Common myeloid progenitor, CD34-positive (primary cell): ENCODE measurements around the gene TAS1R2.
"Not testable (repeated sequence)": the region's sequence is repeated elsewhere in the genome, so short reads cannot be mapped to it uniquely, and the experiment has no call there.

Source experiments
- CTCF ChIA-PET: fragments of 350-600 bp; sonication (Branson Sonifier 250); formaldehyde crosslinking; loops from one replicate; lab custom pipeline; 2021; ENCODE audit warnings: antibody characterized with exemption; lab: Charles Lee
- POLR2A ChIA-PET: fragments of 350-600 bp; sonication (Branson Sonifier 250); formaldehyde crosslinking; loops from one replicate; lab custom pipeline; 2021; ENCODE audit warnings: antibody characterized with exemption; lab: Charles Lee
- DNase-seq, 3 donors: peaks; one replicate each; pipeline versions ENCODE4 v3.0.0 to v3.0.0-alpha.2; 2013
- H3K27ac ChIP-seq, 2 experiments: 1 replicate in 1 of 2; 2 replicates in 1 of 2; pipeline ENCODE4 v1.7.0; 2013; ENCODE audit warnings: inconsistent platforms in 2 of 2, low read length in 2 of 2, mild to moderate bottlenecking in 2 of 2, low read depth in 1 of 2, moderate library complexity in 1 of 2; ENCODE audit not compliant: severe bottlenecking in 2 of 2, insufficient read depth in 1 of 2, poor library complexity in 1 of 2
- H3K27me3 ChIP-seq, 5 experiments: replicated peaks in 2 of 5; 1 replicate in 3 of 5; 2 replicates in 2 of 5; pipeline versions ENCODE4 v1.6.1 to v1.7.0; 2013; ENCODE audit warnings: low read length in 4 of 5, mild to moderate bottlenecking in 2 of 5, moderate library complexity in 2 of 5, inconsistent platforms in 1 of 5; ENCODE audit not compliant: insufficient read depth in 5 of 5, control insufficient read depth in 4 of 5
- H3K36me3 ChIP-seq, 4 experiments: 1 replicate in 2 of 4; 2 replicates in 2 of 4; pipeline versions ENCODE4 v1.6.1 to v1.7.0; 2013; ENCODE audit warnings: low read length in 3 of 4, control low read depth in 1 of 4, mild to moderate bottlenecking in 1 of 4; ENCODE audit not compliant: control insufficient read depth in 4 of 4, insufficient read depth in 4 of 4
- H3K4me1 ChIP-seq, 4 experiments: 1 replicate in 3 of 4; 2 replicates in 1 of 4; pipeline versions ENCODE4 v1.6.1 to v1.7.1; 2013; ENCODE audit warnings: low read length in 3 of 4, mild to moderate bottlenecking in 3 of 4, control low read depth in 1 of 4, inconsistent platforms in 1 of 4, moderate library complexity in 1 of 4; ENCODE audit not compliant: control insufficient read depth in 4 of 4, insufficient read depth in 4 of 4; ENCODE audit errors: control extremely low read depth in 1 of 4
- H3K4me3 ChIP-seq, 7 experiments: 1 replicate in 4 of 7; 2 replicates in 3 of 7; pipeline versions ENCODE4 v1.5.1 to v1.7.0; 2013; ENCODE audit warnings: mild to moderate bottlenecking in 7 of 7, low read length in 6 of 7, moderate library complexity in 6 of 7, inconsistent platforms in 2 of 7, low read depth in 2 of 7, control low read depth in 1 of 7; ENCODE audit not compliant: insufficient read depth in 4 of 7, control insufficient read depth in 1 of 7; ENCODE audit errors: extremely low read depth in 1 of 7
- H3K9me3 ChIP-seq, 5 experiments: 1 replicate in 4 of 5; 2 replicates in 1 of 5; pipeline versions ENCODE4 v1.6.1 to v1.7.1; 2013; ENCODE audit warnings: low read length in 4 of 5, mild to moderate bottlenecking in 2 of 5, inconsistent platforms in 1 of 5, low read depth in 1 of 5, moderate library complexity in 1 of 5; ENCODE audit not compliant: control insufficient read depth in 4 of 5, insufficient read depth in 2 of 5; ENCODE audit errors: control extremely low read depth in 1 of 5
- WGBS: methylation state at CpG from one replicate; pipeline ENCODE4 v1.1.5; 2013; ENCODE audit not compliant: insufficient coverage; 5-methylcytosine and 5-hydroxymethylcytosine counted together

TAS1R2 gene

GRCh38 chr1:18852501-18852900 lies 7.0 kb downstream of the TAS1R2 start:
- Histone ChIP-seq H3K9me3 (peaks cover 0 to 2% (median 0%) of the 10 kb centered on the region in 5 experiments), H3K27me3 (peaks cover 0 to 27% (median 4%) of the 10 kb centered on the region in 5 experiments), H3K36me3 (no peaks in the 10 kb centered on the region), H3K27ac (no peak overlapping the region), H3K4me3 (no peak overlapping the region), H3K4me1 (no peaks in the 10 kb centered on the region)
- DNase-seq, result no peak
- POLR2A ChIA-PET, result no interaction called here
- CTCF ChIA-PET, result no interaction called here
- WGBS, result 59% methylated on average over 5 of the region's 6 CpGs

GRCh38 chr1:18849261-18849711 lies 10.2 kb downstream of the TAS1R2 start:
- Histone ChIP-seq H3K4me3 (no peak overlapping the region), H3K27ac (no peak overlapping the region), H3K9me3 (peaks cover 0 to 8% (median 0%) of the 10 kb centered on the region in 5 experiments), H3K36me3 (no peaks in the 10 kb centered on the region), H3K27me3 (peaks cover 0 to 26% (median 4%) of the 10 kb centered on the region in 5 experiments), H3K4me1 (no peaks in the 10 kb centered on the region)
- WGBS, result 94% methylated on average over 9 of the region's 11 CpGs
- no peak for DNase-seq
- ChIA-PET POLR2A (no interaction called here), CTCF (no interaction called here)

GRCh38 chr1:18847723-18848122 lies 11.7 kb downstream of the TAS1R2 start:
- peaks cover 0 to 20% (median 4%) of the 10 kb centered on the region in 5 experiments for H3K27me3 ChIP-seq
- 90% methylated on average over 2 of the region's 2 CpGs for WGBS
- DNase-seq, H3K4me3 ChIP-seq, H3K4me1 ChIP-seq, H3K36me3 ChIP-seq, H3K27ac ChIP-seq, H3K9me3 ChIP-seq, POLR2A ChIA-PET: not testable (repeated sequence)
- CTCF ChIA-PET, result interaction anchor here (0.9 to 1.0 kb wide), 2 partner anchors 142 to 297 kb away, joined by 3 read pairs; no protein-coding TSS in a partner anchor

- H3K27me3 ChIP-seq, result peaks cover 0 to 33% (median 3%) of the 10 kb centered on the region in 5 experiments
- no peak for DNase-seq
- H3K9me3 ChIP-seq, result peaks cover 0 to 14% (median 0%) of the 10 kb centered on the region in 5 experiments
- POLR2A ChIA-PET, result no interaction called here
- H3K4me3 ChIP-seq, result no peak overlapping the region
- 97% methylated on average over 17 of the region's 17 CpGs for WGBS
- no peaks in the 10 kb centered on the region for H3K4me1 ChIP-seq
- H3K27ac ChIP-seq, result no peak overlapping the region
- no peaks in the 10 kb centered on the region for H3K36me3 ChIP-seq
- CTCF ChIA-PET, result no interaction called here
Observed at GRCh38 chr1:18840145-18840544, 19.3 kb downstream of the TAS1R2 start.

GRCh38 chr1:18836654-18837053 lies 22.8 kb downstream of the TAS1R2 start:
- Histone ChIP-seq H3K27me3 (peaks cover 0 to 47% (median 6%) of the 10 kb centered on the region in 5 experiments), H3K27ac (no peak overlapping the region), H3K36me3 (no peaks in the 10 kb centered on the region), H3K9me3 (no peaks in the 10 kb centered on the region), H3K4me3 (no peak overlapping the region), H3K4me1 (no peaks in the 10 kb centered on the region)
- no peak for DNase-seq
- ChIA-PET POLR2A (no interaction called here), CTCF (interaction anchor here (0.8 kb wide), 1 partner anchor 1254 kb away, joined by 3 read pairs; no protein-coding TSS in a partner anchor)
- 84% methylated on average over 5 of the region's 5 CpGs for WGBS

- CTCF ChIA-PET, result interaction anchor here (1.2 kb wide), 1 partner anchor 10 kb away, joined by 7 read pairs; no protein-coding TSS in a partner anchor
- 60% methylated on average over 1 of the region's 1 CpG for WGBS
- POLR2A ChIA-PET, result interaction anchor here (0.6 kb wide), 2 partner anchors 48 to 325 kb away, joined by 3 read pairs; no protein-coding TSS in a partner anchor
- H3K9me3 ChIP-seq, H3K36me3 ChIP-seq, H3K4me3 ChIP-seq, H3K4me1 ChIP-seq, H3K27ac ChIP-seq, DNase-seq: not testable (repeated sequence)
- H3K27me3 ChIP-seq, result peaks cover 2 to 54% (median 3%) of the 10 kb centered on the region in 5 experiments
Observed at GRCh38 chr1:18832319-18832718, 27.1 kb downstream of the TAS1R2 start.

GRCh38 chr1:18831656-18832055 lies 27.8 kb downstream of the TAS1R2 start:
- no peak overlapping the region for H3K27ac ChIP-seq
- H3K27me3 ChIP-seq, result peaks cover 2 to 56% (median 3%) of the 10 kb centered on the region in 5 experiments
- DNase-seq, result no peak
- WGBS, result 100% methylated on average over 2 of the region's 2 CpGs
- ChIA-PET CTCF (interaction anchor here (1.2 kb wide), 1 partner anchor 10 kb away, joined by 7 read pairs; no protein-coding TSS in a partner anchor), POLR2A (interaction anchor here (0.6 kb wide), 2 partner anchors 49 to 326 kb away, joined by 3 read pairs; no protein-coding TSS in a partner anchor)
- H3K36me3 ChIP-seq, result no peaks in the 10 kb centered on the region
- no peaks in the 10 kb centered on the region for H3K4me1 ChIP-seq
- no peak overlapping the region for H3K4me3 ChIP-seq
- peaks cover 0 to 10% (median 0%) of the 10 kb centered on the region in 5 experiments for H3K9me3 ChIP-seq
